Kidney (tissue), 14 donors: ENCODE measurements around the gene DOHH. TPM values are rescaled to one million over a fixed set of nuclear protein-coding genes. Genes with fewer than 3 reads are reported as not detected.
A peak's percentile ranks its signal among the peaks of the same experiment; 100 is the strongest.

Experiments used
- DNase-seq, 5 donors: peaks; one replicate each; pipeline ENCODE4 v3.0.0-alpha.2; 2013 to 2020
- FAIRE-seq: peaks from 2 replicates; lab custom pipeline; 2012; peaks lifted over from hg19 to GRCh38; lab: Jason Lieb, UNC
- H3K27ac ChIP-seq, 2 donors: one replicate each; pipeline ENCODE4 v1.7.0; 2013; ENCODE audit warnings: low read depth in 2 of 2, low read length in 2 of 2, inconsistent platforms in 1 of 2
- H3K27me3 ChIP-seq: one replicate; pipeline ENCODE4 v1.7.1; 2013; ENCODE audit warnings: low read length, inconsistent platforms; ENCODE audit not compliant: control insufficient read depth, insufficient read depth
- H3K36me3 ChIP-seq, 3 donors: one replicate each; pipeline versions ENCODE4 v1.7.0 to v1.7.1; 2013; ENCODE audit warnings: low read length in 3 of 3, control low read depth in 1 of 3, inconsistent platforms in 1 of 3; ENCODE audit not compliant: insufficient read depth in 3 of 3, control insufficient read depth in 2 of 3
- H3K4me1 ChIP-seq, 3 donors: one replicate each; pipeline versions ENCODE4 v1.7.0 to v1.7.1; 2013; ENCODE audit warnings: low read length in 3 of 3, inconsistent platforms in 1 of 3, low read depth in 1 of 3; ENCODE audit not compliant: control insufficient read depth in 2 of 3, insufficient read depth in 2 of 3
- H3K4me3 ChIP-seq, 3 donors: one replicate each; pipeline versions ENCODE4 v1.7.0 to v1.8.1; 2013; ENCODE audit warnings: low read length in 3 of 3, control low read depth in 1 of 3, inconsistent platforms in 1 of 3
- H3K9ac ChIP-seq, 3 donors: one replicate each; pipeline versions ENCODE4 v1.7.0 to v1.7.1; 2013; ENCODE audit warnings: low read length in 3 of 3, control low read depth in 1 of 3, inconsistent platforms in 1 of 3
- H3K9me3 ChIP-seq, 3 donors: one replicate each; pipeline versions ENCODE4 v1.7.0 to v1.7.1; 2013; ENCODE audit warnings: low read length in 3 of 3, control low read depth in 1 of 3, inconsistent platforms in 1 of 3; ENCODE audit not compliant: control insufficient read depth in 2 of 3, insufficient read depth in 1 of 3
- CTCF ChIP-seq: IDR thresholded peaks from 3 replicates; pipeline ENCODE4 v1.5.1; 2012; ENCODE audit warnings: mild to moderate bottlenecking, moderate library complexity, borderline replicate concordance; ENCODE audit not compliant: insufficient read depth; ENCODE audit errors: extremely low read depth
- intact Hi-C: fragments of 100-400 bp; cut with DNase I; formaldehyde crosslinking; loops from one replicate; pipeline ENCODE4 v1.11.1; 2022
- polyA plus RNA-seq: library from polyadenylated mRNA; stranded (reverse); fragments of 350-450 nt; fragmentation: Illumina TruSeq; extraction: RNeasy Lipid Tissue Mini Kit (QIAGEN cat#74804); gene quantifications from one replicate; pipeline ENCODE4 v1.2.3, GENCODE V29; 2014; ENCODE audit warnings: low read depth, low replicate concordance; ENCODE audit not compliant: insufficient read depth
- total RNA-seq: library from RNA; stranded (reverse); fragmentation: NEBNext Ultra II Directional; extraction: Animal tissue kit (Norgen Biotek cat#: 25700); gene quantifications from one replicate; pipeline ENCODE4 v1.2.1, GENCODE V29; 2021
- donor health status: control.
- donor health status: control.
- donor health status: control.
- donor health status: control.
- donor health status: control.
- donor health status: DM: yes; HTN: yes; CAD: no.
- donor health status: Normal renal cell carcinoma (clear cell type).

The DOHH gene
- total and polyA plus RNA-seq, 2 donors from 2014 or later = 12.2 to 20.2 TPM

- no peak for TF ChIP-seq CTCF
- no peak for FAIRE-seq
Observed at GRCh38 chr19:3523361-3524077, 23.0 kb upstream of the DOHH start.

GRCh38 chr19:3522421-3523360 is 22.2 kb upstream of the DOHH start:
- TF ChIP-seq CTCF = no peak
- no peaks in the 10 kb centered on the region for H3K27me3 ChIP-seq
- peak in 1 of 5 donors; percentile 61 for DNase-seq
- H3K9me3 ChIP-seq = no peaks in the 10 kb centered on the region
- no peak overlapping the region for H3K27ac ChIP-seq
- no peaks in the 10 kb centered on the region for H3K4me1 ChIP-seq
- H3K9ac ChIP-seq = no peak overlapping the region
- no peak for FAIRE-seq
- intact Hi-C loops = no loop called here
- H3K36me3 ChIP-seq = peaks cover 0 to 15% (median 9%) of the 10 kb centered on the region in 3 donors
- no peak overlapping the region for H3K4me3 ChIP-seq

More at GRCh38 chr19:3523361-3524077, 23.0 kb upstream of the DOHH start:
- Histone ChIP-seq H3K9me3 (no peaks in the 10 kb centered on the region), H3K36me3 (peaks cover 0 to 15% (median 9%) of the 10 kb centered on the region in 3 donors), H3K27ac (no peak overlapping the region), H3K4me3 (no peak overlapping the region), H3K4me1 (no peaks in the 10 kb centered on the region), H3K27me3 (no peaks in the 10 kb centered on the region), H3K9ac (no peak overlapping the region)
- DNase-seq = peak in 1 of 5 donors; percentile 56
- intact Hi-C loops = no loop called here

GRCh38 chr19:3521104-3521445 is 20.6 kb upstream of the DOHH start:
- H3K36me3 ChIP-seq = peaks cover 0 to 11% (median 7%) of the 10 kb centered on the region in 3 donors
- no peak overlapping the region for H3K4me3 ChIP-seq
- H3K9me3 ChIP-seq = no peaks in the 10 kb centered on the region
- no peaks in the 10 kb centered on the region for H3K27me3 ChIP-seq
- no peak for DNase-seq
- peaks cover 0 to 5% (median 0%) of the 10 kb centered on the region in 3 donors for H3K4me1 ChIP-seq
- no peak for FAIRE-seq
- H3K27ac ChIP-seq = no peak overlapping the region
- no peak for TF ChIP-seq CTCF
- intact Hi-C loops = no loop called here
- no peak overlapping the region for H3K9ac ChIP-seq
